ENCODE measurements around the gene SPEG. TPM values are rescaled to one million over a fixed set of nuclear protein-coding genes. Genes with fewer than 3 reads are reported as not detected.

SPEG gene
- total RNA-seq, 1 experiment from 2014 or later, result 23.3 TPM

GRCh38 chr2:219457784-219458369 is 23.2 kb downstream of the SPEG start:
- no peak overlapping the region for H3K27ac Mint-ChIP-seq (ENCODE audit: low read depth, unreplicated experiment)
- H3K4me3 Mint-ChIP-seq (ENCODE audit: unreplicated experiment), result no peak overlapping the region
- peaks cover 10% of the 10 kb centered on the region for H3K36me3 Mint-ChIP-seq (ENCODE audit: insufficient read depth, unreplicated experiment)
- ChIA-PET CTCF (interaction anchor here (0.6 to 5.0 kb wide), 17 partner anchors 8 to 219 kb away, joined by 3 to 41 read pairs (median 4); no protein-coding TSS in a partner anchor), POLR2A (interaction anchor here (0.6 kb wide), 2 partner anchors 55 to 263 kb away, joined by 3 read pairs; no protein-coding TSS in a partner anchor)
- DNase-seq (ENCODE audit: unreplicated experiment), result peak; percentile 55
- TF ChIP-seq, protein P1, sequence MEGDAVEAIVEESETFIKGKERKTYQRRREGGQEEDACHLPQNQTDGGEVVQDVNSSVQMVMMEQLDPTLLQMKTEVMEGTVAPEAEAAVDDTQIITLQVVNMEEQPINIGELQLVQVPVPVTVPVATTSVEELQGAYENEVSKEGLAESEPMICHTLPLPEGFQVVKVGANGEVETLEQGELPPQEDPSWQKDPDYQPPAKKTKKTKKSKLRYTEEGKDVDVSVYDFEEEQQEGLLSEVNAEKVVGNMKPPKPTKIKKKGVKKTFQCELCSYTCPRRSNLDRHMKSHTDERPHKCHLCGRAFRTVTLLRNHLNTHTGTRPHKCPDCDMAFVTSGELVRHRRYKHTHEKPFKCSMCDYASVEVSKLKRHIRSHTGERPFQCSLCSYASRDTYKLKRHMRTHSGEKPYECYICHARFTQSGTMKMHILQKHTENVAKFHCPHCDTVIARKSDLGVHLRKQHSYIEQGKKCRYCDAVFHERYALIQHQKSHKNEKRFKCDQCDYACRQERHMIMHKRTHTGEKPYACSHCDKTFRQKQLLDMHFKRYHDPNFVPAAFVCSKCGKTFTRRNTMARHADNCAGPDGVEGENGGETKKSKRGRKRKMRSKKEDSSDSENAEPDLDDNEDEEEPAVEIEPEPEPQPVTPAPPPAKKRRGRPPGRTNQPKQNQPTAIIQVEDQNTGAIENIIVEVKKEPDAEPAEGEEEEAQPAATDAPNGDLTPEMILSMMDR (IDR thresholded peaks at IDR 0.05; ENCODE audit: unreplicated experiment), result peak; percentile 26
- no TSS peak for BruUV-seq (replicated peaks)
- H3K27me3 Mint-ChIP-seq (ENCODE audit: insufficient read depth, unreplicated experiment), result no peaks in the 10 kb centered on the region
- intact Hi-C loops (cut with micrococcal nuclease), result loop anchor here (1.0 to 2.0 kb wide), 2 partner anchors 27 to 55 kb away; no protein-coding TSS in a partner anchor
- no peaks in the 10 kb centered on the region for H3K9me3 Mint-ChIP-seq (ENCODE audit: unreplicated experiment)
- peaks cover 23% of the 10 kb centered on the region for H3K4me1 Mint-ChIP-seq (ENCODE audit: insufficient read depth, unreplicated experiment)

GRCh38 chr2:219458996-219459395 is 24.4 kb downstream of the SPEG start:
- TF ChIP-seq, protein P1 (IDR thresholded peaks at IDR 0.05; ENCODE audit: unreplicated experiment), result no peak
- H3K9me3 Mint-ChIP-seq (ENCODE audit: unreplicated experiment), result no peaks in the 10 kb centered on the region
- ChIA-PET CTCF (interaction anchor here (0.5 to 5.0 kb wide), 14 partner anchors 19 to 615 kb away, joined by 3 to 41 read pairs (median 4); no protein-coding TSS in a partner anchor), POLR2A (no interaction called here)
- BruUV-seq (replicated peaks), result no TSS peak
- H3K36me3 Mint-ChIP-seq (ENCODE audit: insufficient read depth, unreplicated experiment), result peaks cover 12% of the 10 kb centered on the region
- H3K27me3 Mint-ChIP-seq (ENCODE audit: insufficient read depth, unreplicated experiment), result no peaks in the 10 kb centered on the region
- no peak for DNase-seq (ENCODE audit: unreplicated experiment)
- H3K27ac Mint-ChIP-seq (ENCODE audit: low read depth, unreplicated experiment), result no peak overlapping the region
- intact Hi-C loops (cut with micrococcal nuclease), result loop anchor here (1.0 to 2.0 kb wide), 3 partner anchors 28 to 71 kb away; no protein-coding TSS in a partner anchor
- H3K4me1 Mint-ChIP-seq (ENCODE audit: insufficient read depth, unreplicated experiment), result peaks cover 11% of the 10 kb centered on the region
- H3K4me3 Mint-ChIP-seq (ENCODE audit: unreplicated experiment), result no peak overlapping the region

DNA sequence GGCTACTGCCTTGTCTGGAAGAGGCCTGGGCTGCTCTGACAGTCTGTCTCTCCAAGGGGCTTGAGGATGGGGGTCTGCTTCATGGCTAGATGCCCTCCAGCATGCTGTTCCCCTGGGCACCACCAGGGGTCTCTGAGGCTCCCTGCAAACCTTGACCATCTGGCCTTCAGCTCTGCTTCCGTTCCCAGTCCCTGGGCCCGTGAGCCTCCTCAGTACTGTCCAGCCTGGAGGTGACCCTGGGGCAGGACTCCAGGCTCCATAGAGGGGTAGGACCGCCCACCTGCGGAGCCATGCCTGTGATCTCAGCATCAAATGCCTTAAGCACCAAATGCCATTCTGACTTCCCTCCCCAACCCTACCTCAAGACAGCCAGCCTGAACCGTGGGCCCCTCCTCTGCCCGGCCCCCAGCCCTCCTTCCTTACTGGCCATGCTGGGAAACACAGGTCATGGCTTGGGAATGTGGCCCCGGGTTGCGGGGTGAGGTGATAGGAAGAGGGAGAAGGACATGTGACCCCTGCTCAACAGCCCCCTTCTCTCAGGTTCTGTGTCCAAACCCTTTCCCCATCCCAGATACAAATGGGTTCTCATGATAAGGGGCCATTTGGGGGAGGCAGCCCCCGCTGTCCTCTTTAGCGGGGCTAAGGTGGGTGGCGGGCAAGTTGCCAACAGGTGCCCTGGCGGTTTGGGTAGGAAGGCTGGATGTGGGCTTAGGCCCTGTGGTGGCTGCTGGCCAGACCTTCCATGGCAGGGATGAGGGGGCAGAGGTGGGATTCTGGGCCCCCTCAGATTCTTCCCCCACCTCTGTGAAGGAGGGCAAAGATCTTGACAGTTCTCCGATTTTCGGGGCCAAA is 25.0 kb downstream of the SPEG start:
- POLR2A ChIA-PET, result no interaction called here
- Mint-ChIP-seq H3K9me3 (ENCODE audit: unreplicated experiment) (no peaks in the 10 kb centered on the region), H3K4me1 (ENCODE audit: insufficient read depth, unreplicated experiment) (peaks cover 6% of the 10 kb centered on the region), H3K4me3 (ENCODE audit: unreplicated experiment) (no peak overlapping the region), H3K27me3 (ENCODE audit: insufficient read depth, unreplicated experiment) (no peaks in the 10 kb centered on the region), H3K27ac (ENCODE audit: low read depth, unreplicated experiment) (no peak overlapping the region), H3K36me3 (ENCODE audit: insufficient read depth, unreplicated experiment) (peaks cover 12% of the 10 kb centered on the region)
- TF ChIP-seq, protein P1 (IDR thresholded peaks at IDR 0.05; ENCODE audit: unreplicated experiment), result peak; percentile 76
- no TSS peak for BruUV-seq (replicated peaks)
- CTCF ChIA-PET, result interaction anchor here (0.5 to 5.0 kb wide), 10 partner anchors 19 to 614 kb away, joined by 3 to 41 read pairs (median 4); no protein-coding TSS in a partner anchor
- peak; percentile 55 for DNase-seq (ENCODE audit: unreplicated experiment)
- intact Hi-C loops (cut with micrococcal nuclease), result loop anchor here (1.0 to 2.0 kb wide), 2 partner anchors 29 to 71 kb away; no protein-coding TSS in a partner anchor

- no peak overlapping the region for H3K4me3 Mint-ChIP-seq (ENCODE audit: unreplicated experiment)
- no peaks in the 10 kb centered on the region for H3K9me3 Mint-ChIP-seq (ENCODE audit: unreplicated experiment)
- no peak for DNase-seq (ENCODE audit: unreplicated experiment)
- no peak overlapping the region for H3K27ac Mint-ChIP-seq (ENCODE audit: low read depth, unreplicated experiment)
- H3K27me3 Mint-ChIP-seq (ENCODE audit: insufficient read depth, unreplicated experiment), result no peaks in the 10 kb centered on the region
- intact Hi-C loops (cut with micrococcal nuclease), result no loop called here
- TF ChIP-seq, protein P1 (IDR thresholded peaks at IDR 0.05; ENCODE audit: unreplicated experiment), result no peak
- H3K36me3 Mint-ChIP-seq (ENCODE audit: insufficient read depth, unreplicated experiment), result peaks cover 12% of the 10 kb centered on the region
- H3K4me1 Mint-ChIP-seq (ENCODE audit: insufficient read depth, unreplicated experiment), result peaks cover 6% of the 10 kb centered on the region
- BruUV-seq (replicated peaks), result no TSS peak
- CTCF ChIA-PET, result interaction anchor here (1.7 to 1.9 kb wide), 2 partner anchors 57 to 69 kb away, joined by 6 to 9 read pairs; no protein-coding TSS in a partner anchor
- POLR2A ChIA-PET, result interaction anchor here (0.9 kb wide), 1 partner anchor 69 kb away, joined by 3 read pairs; no protein-coding TSS in a partner anchor
These were observed 25.8 kb downstream of the SPEG start for GRCh38 chr2:219460424-219460926.

Measured in MCF 10A (cell line).